SU-DHL-6 (cell line): ENCODE data around the gene GJC3.

Experiments
- H2AFZ ChIP-seq: fragments of 200-600 bp; sonication (generic); 2 replicates; pipeline ENCODE4 v1.6.1; 2014; ENCODE audit warnings: low read depth, mild to moderate bottlenecking, moderate library complexity, mixed read lengths, antibody characterized with exemption, low read length; ENCODE audit not compliant: severe bottlenecking
- H3F3A ChIP-seq: fragments of 200-600 bp; shearing (Covaris generic); 2 replicates; pipeline ENCODE4 v1.6.0; 2016; ENCODE audit warnings: antibody characterized with exemption, mild to moderate bottlenecking; ENCODE audit not compliant: insufficient read depth
- H3K27ac ChIP-seq: fragments of 200-600 bp; sonication (generic); 2 replicates; pipeline ENCODE4 v1.5.1; 2016; ENCODE audit warnings: low read depth, mild to moderate bottlenecking, low read length, moderate library complexity, mixed read lengths
- H3K27me3 ChIP-seq: fragments of 200-600 bp; sonication (generic), shearing (Covaris generic); 2 replicates; pipeline ENCODE4 v1.6.0; 2014; ENCODE audit warnings: mild to moderate bottlenecking, low read length
- H3K36me3 ChIP-seq: fragments of 200-600 bp; sonication (generic); 2 replicates; pipeline ENCODE4 v1.6.1; 2014; ENCODE audit warnings: mild to moderate bottlenecking, low read length, mixed read lengths
- H3K4me2 ChIP-seq: fragments of 300-600, 200-600 bp; shearing (Covaris generic), sonication (generic); 2 replicates; pipeline ENCODE4 v1.6.0; 2014; ENCODE audit warnings: low read length, low read depth, mild to moderate bottlenecking; ENCODE audit not compliant: poor library complexity, severe bottlenecking
- H3K4me3 ChIP-seq: fragments of 200-600 bp; sonication (generic); 2 replicates; pipeline ENCODE4 v1.5.1; 2014; ENCODE audit warnings: antibody characterized with exemption, low read length, mild to moderate bottlenecking, mixed read lengths; ENCODE audit not compliant: insufficient read depth, poor library complexity, severe bottlenecking
- H3K79me2 ChIP-seq: fragments of 200-600 bp; sonication (generic); 2 replicates; pipeline ENCODE4 v1.6.1; 2014; ENCODE audit warnings: mild to moderate bottlenecking, low read length, moderate library complexity; ENCODE audit not compliant: insufficient read depth
- H3K9ac ChIP-seq: fragments of 200-600 bp; sonication (generic); 2 replicates; pipeline ENCODE4 v1.7.0; 2014; ENCODE audit warnings: mild to moderate bottlenecking, low read length
- H3K9me2 ChIP-seq: fragments of 200-600 bp; sonication (generic); replicated peaks from 2 replicates; pipeline ENCODE4 v1.6.1; 2014; ENCODE audit warnings: low read length; ENCODE audit not compliant: insufficient read depth
- H3K9me3 ChIP-seq: fragments of 200-600 bp; sonication (generic); 2 replicates; pipeline ENCODE4 v1.6.1; 2014; ENCODE audit warnings: low read length, mixed read lengths; ENCODE audit not compliant: insufficient read depth
- H4K20me1 ChIP-seq: fragments of 200-600 bp; sonication (generic); 2 replicates; pipeline ENCODE4 v1.6.1; 2014; ENCODE audit warnings: low read depth, mild to moderate bottlenecking, antibody characterized with exemption, low read length, moderate library complexity, mixed read lengths
- CTCF ChIP-seq: fragments of 200-600 bp; sonication (generic); IDR thresholded peaks from one replicate; pipeline ENCODE4 v1.5.1; 2017; ENCODE audit warnings: antibody characterized with exemption, mild to moderate bottlenecking, low read length, moderate library complexity; ENCODE audit not compliant: insufficient read depth, poor library complexity, severe bottlenecking
- EZH2phosphoT487 ChIP-seq: fragments of 200-600 bp; sonication (generic), shearing (Covaris generic); conservative IDR thresholded peaks from 2 replicates; pipeline ENCODE4 v1.6.1; 2018; ENCODE audit warnings: mild to moderate bottlenecking, antibody characterized with exemption, low read length, moderate library complexity, mixed read lengths

Gene GJC3

DNA sequence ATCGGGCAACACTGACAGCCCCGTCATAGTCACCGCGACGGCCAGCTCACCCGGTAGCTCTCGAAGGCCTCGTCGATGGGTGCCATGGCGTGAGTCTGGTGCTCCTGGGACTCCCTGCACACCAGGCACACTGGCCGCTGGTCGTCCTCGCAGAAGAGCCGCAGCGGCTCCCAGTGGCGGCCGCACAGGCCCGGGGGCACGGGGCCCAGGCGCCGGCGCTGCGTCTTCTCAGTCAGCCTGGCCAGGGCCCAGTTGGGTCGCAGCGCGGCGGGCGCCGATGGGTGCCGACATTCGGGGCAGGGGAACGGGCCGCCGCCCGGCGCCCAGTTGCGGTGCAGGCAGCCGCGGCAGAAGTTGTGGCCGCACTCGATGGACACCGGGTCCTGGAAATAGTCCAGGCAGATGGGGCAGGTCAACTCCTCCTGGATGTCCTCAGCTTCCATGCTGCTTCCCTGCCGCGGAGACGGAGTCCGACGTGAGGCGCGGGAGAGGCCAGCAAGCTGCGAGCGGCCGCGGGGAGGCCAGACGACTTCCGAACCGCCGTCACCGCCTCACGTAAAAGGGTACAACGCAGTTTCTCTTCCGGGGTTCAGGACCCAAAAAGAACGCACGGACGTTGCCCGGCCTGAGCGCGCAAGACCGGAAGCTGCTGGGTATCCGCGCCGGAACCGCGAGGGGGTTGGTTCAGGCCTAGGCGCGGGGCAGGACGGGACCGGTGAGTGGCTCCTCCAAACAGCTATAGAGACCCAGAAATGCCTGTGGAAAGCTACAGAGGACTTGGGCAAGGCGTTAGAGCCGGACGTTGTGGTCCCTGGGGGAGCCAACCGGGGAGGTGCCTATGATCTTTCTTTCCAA, 10.2 kb downstream of the GJC3 start, which contains the start of gene TRIM4:
Gene TRIM4, minus strand, starts transcription at position 572 of the 855 bp plus-strand sequence. Its CDS starts 129 bp downstream, at position 443.
- no peaks in the 10 kb centered on the region for H3K9me3 ChIP-seq
- peak within 1 kb of the TSS; percentile 83 for H3K4me3 ChIP-seq
- H3K79me2 ChIP-seq = peaks cover 52% of the 10 kb centered on the region
- TF ChIP-seq CTCF = no peak
- TF ChIP-seq EZH2phosphoT487 = no peak
- peak within 1 kb of the TSS; percentile 78 for H3K4me2 ChIP-seq
- no peaks in the 10 kb centered on the region for H4K20me1 ChIP-seq
- H3F3A ChIP-seq = peaks cover 19% of the 10 kb centered on the region; the same call in 1 of the 2 replicates
- no peaks in the 10 kb centered on the region for H3K36me3 ChIP-seq
- H2AFZ ChIP-seq = peak within 1 kb of the TSS; percentile 84
- no peaks in the 10 kb centered on the region for H3K9me2 ChIP-seq
- no peaks in the 10 kb centered on the region for H3K27me3 ChIP-seq
- peak within 1 kb of the TSS; percentile 86 for H3K9ac ChIP-seq
- peak within 1 kb of the TSS; percentile 45 for H3K27ac ChIP-seq

DNA sequence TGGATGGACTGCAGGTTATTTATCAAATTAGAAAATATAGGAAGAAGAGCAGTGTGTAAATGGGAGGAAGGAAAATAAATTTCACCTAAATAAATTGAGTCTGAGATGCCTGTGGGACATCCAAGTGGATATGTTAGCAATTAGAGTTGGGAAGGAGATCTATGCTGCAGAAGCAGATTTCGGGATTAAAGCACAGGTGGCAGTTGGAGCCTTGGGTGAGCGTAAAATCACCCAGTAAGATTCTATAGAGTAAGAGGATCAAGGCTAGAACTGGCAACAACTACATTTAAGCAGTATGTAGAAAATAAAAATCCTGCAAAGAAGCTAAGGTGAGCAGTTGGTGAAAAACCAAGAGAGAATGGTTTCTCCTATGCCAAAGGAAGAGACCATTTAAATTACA, 18.4 kb downstream of the GJC3 start:
- H4K20me1 ChIP-seq = peaks cover 9% of the 10 kb centered on the region; the same call in 1 of the 2 replicates
- H3K27ac ChIP-seq = no peak overlapping the region
- peaks cover 21% of the 10 kb centered on the region for H3K36me3 ChIP-seq
- no peaks in the 10 kb centered on the region for H3K9me3 ChIP-seq
- no peak overlapping the region for H3K4me2 ChIP-seq
- no peak overlapping the region for H3K4me3 ChIP-seq
- no peak overlapping the region for H2AFZ ChIP-seq
- H3F3A ChIP-seq = peaks cover 16% of the 10 kb centered on the region
- TF ChIP-seq EZH2phosphoT487 (no peak), CTCF (no peak)
- H3K9ac ChIP-seq = no peak overlapping the region
- no peaks in the 10 kb centered on the region for H3K9me2 ChIP-seq
- no peaks in the 10 kb centered on the region for H3K27me3 ChIP-seq
- H3K79me2 ChIP-seq = peaks cover 44% of the 10 kb centered on the region

DNA sequence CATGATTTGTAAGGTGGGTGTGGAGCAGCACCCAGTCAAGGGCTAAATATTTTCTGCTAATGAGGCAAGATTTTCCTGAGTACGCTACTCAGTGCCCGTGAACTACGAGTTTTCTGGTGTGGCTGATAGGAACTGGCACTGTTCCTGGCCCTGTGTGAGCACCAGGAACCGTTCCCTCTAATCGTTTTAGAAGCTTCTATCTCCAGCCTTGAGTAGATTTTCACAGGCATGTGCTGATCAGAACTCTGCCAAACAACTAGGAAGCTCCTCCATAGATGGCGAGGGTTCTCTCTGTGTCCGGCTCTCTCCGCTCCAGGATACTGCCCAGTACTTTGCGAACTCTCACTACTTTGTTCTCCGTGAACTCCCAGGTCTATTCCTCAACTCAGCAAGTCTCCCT, 27.8 kb downstream of the GJC3 start:
- Histone ChIP-seq H3K9me2 (no peaks in the 10 kb centered on the region), H3K9me3 (no peaks in the 10 kb centered on the region), H3F3A (no peaks in the 10 kb centered on the region), H4K20me1 (no peaks in the 10 kb centered on the region), H3K4me2 (no peak overlapping the region), H3K79me2 (no peaks in the 10 kb centered on the region), H3K36me3 (peaks cover 38% of the 10 kb centered on the region), H3K9ac (no peak overlapping the region), H2AFZ (no peak overlapping the region), H3K27ac (no peak overlapping the region), H3K4me3 (no peak overlapping the region), H3K27me3 (no peaks in the 10 kb centered on the region)
- no peak for TF ChIP-seq EZH2phosphoT487
